ENCODE results near the gene MCM3. TPM values are rescaled to one million over a fixed set of nuclear protein-coding genes. Genes with fewer than 3 reads are reported as not detected.
A peak's percentile ranks its signal among the peaks of the same experiment; 100 is the strongest.

MCM3 gene
- total and polyA plus RNA-seq, 8 donors, result 22.8 to 50.0 (median 30.8) TPM

- WGBS, 5 donors, result 76 to 90% (median 81%) methylated on average over 1 of the region's 1 CpG
- no peaks in the 10 kb centered on the region for H3K36me3 ChIP-seq
- H3K4me3 ChIP-seq, result no peak overlapping the region
- H3K27me3 ChIP-seq, result no peaks in the 10 kb centered on the region
- no peaks in the 10 kb centered on the region for H3K4me1 ChIP-seq
- intact Hi-C loops (cut with DNase I; ENCODE audit: low total_unique reads), result no loop called here
- no peak for DNase-seq
- TF ChIP-seq CTCF (IDR thresholded peaks at IDR 0.05) (no peak), POLR2A (IDR thresholded peaks at IDR 0.05) (no peak), POLR2AphosphoS5 (IDR thresholded peaks at IDR 0.05) (no peak), EP300 (IDR thresholded peaks at IDR 0.05) (no peak)
- H3K27ac ChIP-seq, result no peak overlapping the region
- no peaks in the 10 kb centered on the region for H3K9me3 ChIP-seq
Observed at GRCh38 chr6:52245425-52245824, 39.1 kb downstream of the MCM3 start.

- intact Hi-C loops (cut with DNase I; ENCODE audit: low total_unique reads), result no loop called here
- DNase-seq, result no peak
- Histone ChIP-seq H3K27me3 (no peaks in the 10 kb centered on the region), H3K4me1 (no peaks in the 10 kb centered on the region), H3K4me3 (no peak within 1 kb of the TSS), H3K9me3 (no peaks in the 10 kb centered on the region), H3K36me3 (no peaks in the 10 kb centered on the region), H3K27ac (no peak within 1 kb of the TSS)
- no peak for TF ChIP-seq EP300 (IDR thresholded peaks at IDR 0.05)
- TF ChIP-seq POLR2A (IDR thresholded peaks at IDR 0.05), result no peak
- TF ChIP-seq POLR2AphosphoS5 (IDR thresholded peaks at IDR 0.05), result no peak
- no peak for TF ChIP-seq CTCF (IDR thresholded peaks at IDR 0.05)
- 82 to 88% (median 85%) methylated on average over 5 of the region's 5 CpGs for WGBS, 5 donors
Observed at GRCh38 chr6:52244400-52244799, 40.1 kb downstream of the MCM3 start, which contains the start of gene IL17F. TSS of gene IL17F (minus strand) at chr6:52244500. CDS start at chr6:52244429, 71 bp downstream.

- no peak overlapping the region for H3K27ac ChIP-seq
- H3K4me3 ChIP-seq, result no peak overlapping the region
- TF ChIP-seq CTCF (IDR thresholded peaks at IDR 0.05), result no peak
- no peak for TF ChIP-seq EP300 (IDR thresholded peaks at IDR 0.05)
- TF ChIP-seq POLR2AphosphoS5 (IDR thresholded peaks at IDR 0.05), result no peak
- TF ChIP-seq POLR2A (IDR thresholded peaks at IDR 0.05), result no peak
- H3K9me3 ChIP-seq, result no peaks in the 10 kb centered on the region
- H3K36me3 ChIP-seq, result no peaks in the 10 kb centered on the region
- no peaks in the 10 kb centered on the region for H3K27me3 ChIP-seq
- intact Hi-C loops (cut with DNase I; ENCODE audit: low total_unique reads), result no loop called here
- H3K4me1 ChIP-seq, result no peaks in the 10 kb centered on the region
- peak in 1 of 2 donors; percentile 9 for DNase-seq
- WGBS, 5 donors, result 79 to 93% (median 86%) methylated on average over 3 to 4 of the region's 4 CpGs
Observed at GRCh38 chr6:52243282-52243893, 41.2 kb downstream of the MCM3 start.

GRCh38 chr6:52241819-52242218, 42.7 kb downstream of the MCM3 start:
- DNase-seq, result no peak
- Histone ChIP-seq H3K4me1 (no peaks in the 10 kb centered on the region), H3K9me3 (no peaks in the 10 kb centered on the region), H3K36me3 (no peaks in the 10 kb centered on the region), H3K27ac (no peak overlapping the region), H3K27me3 (peaks cover 0 to 11% (median 0%) of the 10 kb centered on the region in 3 donors), H3K4me3 (no peak overlapping the region)
- intact Hi-C loops (cut with DNase I; ENCODE audit: low total_unique reads), result no loop called here
- TF ChIP-seq CTCF (IDR thresholded peaks at IDR 0.05) (no peak), EP300 (IDR thresholded peaks at IDR 0.05) (no peak), POLR2A (IDR thresholded peaks at IDR 0.05) (no peak), POLR2AphosphoS5 (IDR thresholded peaks at IDR 0.05) (no peak)
- WGBS, 5 donors, result 74 to 92% (median 86%) methylated on average over 2 of the region's 2 CpGs

Measured in stomach (tissue), 9 donors.